Activated CD4-positive, alpha-beta T cell treated with anti-CD3 and anti-CD28 coated beads, Interleukin-2, Interleukin-6, amounts not matched to agents 100 ng/mL and 50 ng/mL, durations not matched to agents 16 hours and 8 hours (primary cell): ENCODE measurements around the gene PHF20.
"Not testable (repeated sequence)": the region's sequence is repeated elsewhere in the genome, so short reads cannot be mapped to it uniquely, and the experiment has no call there.

Experiments
- DNase-seq: peaks from one replicate; pipeline ENCODE4 v3.0.0-alpha.2; 2020

PHF20 gene

GRCh38 chr20:35739294-35740163 lies 32.3 kb upstream of the PHF20 start:
- DNase-seq, result peak; percentile 55

GRCh38 chr20:35741892-35742740 lies 29.7 kb upstream of the PHF20 start, which contains the start of gene RBM39:
TSS of gene RBM39 (minus strand) at chr20:35742260. CDS start at chr20:35740874, 1,386 bp downstream.
- DNase-seq, result peak; percentile 100

- peak; percentile 61 for DNase-seq
Observed at GRCh38 chr20:35742741-35743523, 28.9 kb upstream of the PHF20 start.

GRCh38 chr20:35743693-35744491 lies 27.9 kb upstream of the PHF20 start:
- peak; percentile 55 for DNase-seq

GRCh38 chr20:35744492-35744841 lies 27.3 kb upstream of the PHF20 start:
- not testable (repeated sequence) for DNase-seq

- no peak for DNase-seq
Observed at GRCh38 chr20:35750611-35751010, 21.2 kb upstream of the PHF20 start.

- no peak for DNase-seq
Observed at GRCh38 chr20:35756404-35756803, 15.4 kb upstream of the PHF20 start.

GRCh38 chr20:35757098-35757705 lies 14.6 kb upstream of the PHF20 start:
- no peak for DNase-seq

GRCh38 chr20:35761548-35761947 lies 10.3 kb upstream of the PHF20 start:
- not testable (repeated sequence) for DNase-seq

- no peak for DNase-seq
Observed at GRCh38 chr20:35762461-35762860, 9.4 kb upstream of the PHF20 start.

- not testable (repeated sequence) for DNase-seq
Observed at GRCh38 chr20:35764936-35765335, 6.9 kb upstream of the PHF20 start.

- DNase-seq, result no peak
Observed at GRCh38 chr20:35766843-35767242, 5.0 kb upstream of the PHF20 start.

- peak; percentile 85 for DNase-seq
Observed at GRCh38 chr20:35767683-35768481, 3.9 kb upstream of the PHF20 start.

- DNase-seq, result peak; percentile 71
Observed at GRCh38 chr20:35768731-35769664, 2.8 kb upstream of the PHF20 start.

GRCh38 chr20:35771367-35771688 lies 487 bp upstream of the PHF20 start:
- no peak for DNase-seq

GRCh38 chr20:35772563-35773058 lies 796 bp downstream of the PHF20 start:
- DNase-seq, result no peak

GRCh38 chr20:35773154-35773751 lies 1.4 kb downstream of the PHF20 start:
- DNase-seq, result peak; percentile 65

GRCh38 chr20:35774391-35774790 lies 2.6 kb downstream of the PHF20 start:
- DNase-seq, result no peak

- no peak for DNase-seq
Observed at GRCh38 chr20:35776513-35777101, 4.8 kb downstream of the PHF20 start.
